Measurements from ENCODE around the gene MAP3K9.

Gene MAP3K9

DNA sequence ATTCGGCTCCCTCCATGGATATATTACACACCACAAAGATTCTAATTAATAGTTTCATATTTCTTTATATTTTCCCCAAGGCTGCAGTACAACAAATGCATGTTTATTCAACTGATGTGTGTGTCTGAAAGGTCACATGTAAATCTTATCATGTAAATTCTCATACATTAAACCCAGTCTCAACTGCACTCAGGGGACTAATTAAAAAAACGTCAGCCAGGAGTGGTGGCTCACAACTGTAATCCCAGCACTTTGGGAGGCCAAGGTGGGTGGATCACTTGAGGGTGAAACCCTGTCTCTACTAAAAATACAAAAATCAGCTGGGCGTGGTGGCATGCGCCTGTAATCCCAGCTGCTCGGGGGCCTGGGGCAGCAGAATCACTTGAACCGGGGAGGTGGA, 67.8 kb downstream of the MAP3K9 start:
- Histone ChIP-seq H3K9me3 (replicated peaks; ENCODE audit: low read length) (no peaks in the 10 kb centered on the region), H3K36me3 (ENCODE audit: insufficient read depth, low read length) (no peaks in the 10 kb centered on the region)

DNA sequence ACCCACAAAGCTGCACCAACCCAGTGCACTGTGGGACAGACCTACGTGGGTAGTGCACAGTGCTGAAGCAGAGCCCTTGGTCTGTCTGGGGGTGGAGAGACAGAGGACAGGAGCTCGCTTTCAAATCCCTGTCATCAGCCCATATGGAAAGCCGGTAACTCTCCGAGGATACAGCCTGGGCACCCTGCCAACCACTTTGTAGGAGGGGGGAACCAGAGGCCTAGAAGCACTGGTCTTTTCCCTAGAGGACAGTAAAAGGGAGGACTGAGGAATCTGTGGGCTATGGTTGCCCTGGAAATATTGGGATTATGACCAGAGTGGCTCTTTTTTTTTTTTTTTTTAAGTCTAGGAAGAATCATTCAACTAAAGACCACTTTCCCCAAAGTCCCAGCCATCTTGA, 74.3 kb downstream of the MAP3K9 start:
- no peaks in the 10 kb centered on the region for H3K27me3 ChIP-seq (ENCODE audit: control insufficient read depth, insufficient read depth, low read length)
- H3K36me3 ChIP-seq (ENCODE audit: insufficient read depth, low read length) = no peaks in the 10 kb centered on the region

More for the DNA sequence above, 67.8 kb downstream of the MAP3K9 start:
- H3K9ac ChIP-seq (ENCODE audit: low read depth, low read length) = no peak overlapping the region
- H3K4me3 ChIP-seq (ENCODE audit: low read length) = no peak overlapping the region
- no peaks in the 10 kb centered on the region for H3K4me1 ChIP-seq (ENCODE audit: control insufficient read depth, insufficient read depth, low read length)
- H3K27me3 ChIP-seq (ENCODE audit: control insufficient read depth, insufficient read depth, low read length) = no peaks in the 10 kb centered on the region
- no peak overlapping the region for H3K4me2 ChIP-seq (ENCODE audit: low read length)

DNA sequence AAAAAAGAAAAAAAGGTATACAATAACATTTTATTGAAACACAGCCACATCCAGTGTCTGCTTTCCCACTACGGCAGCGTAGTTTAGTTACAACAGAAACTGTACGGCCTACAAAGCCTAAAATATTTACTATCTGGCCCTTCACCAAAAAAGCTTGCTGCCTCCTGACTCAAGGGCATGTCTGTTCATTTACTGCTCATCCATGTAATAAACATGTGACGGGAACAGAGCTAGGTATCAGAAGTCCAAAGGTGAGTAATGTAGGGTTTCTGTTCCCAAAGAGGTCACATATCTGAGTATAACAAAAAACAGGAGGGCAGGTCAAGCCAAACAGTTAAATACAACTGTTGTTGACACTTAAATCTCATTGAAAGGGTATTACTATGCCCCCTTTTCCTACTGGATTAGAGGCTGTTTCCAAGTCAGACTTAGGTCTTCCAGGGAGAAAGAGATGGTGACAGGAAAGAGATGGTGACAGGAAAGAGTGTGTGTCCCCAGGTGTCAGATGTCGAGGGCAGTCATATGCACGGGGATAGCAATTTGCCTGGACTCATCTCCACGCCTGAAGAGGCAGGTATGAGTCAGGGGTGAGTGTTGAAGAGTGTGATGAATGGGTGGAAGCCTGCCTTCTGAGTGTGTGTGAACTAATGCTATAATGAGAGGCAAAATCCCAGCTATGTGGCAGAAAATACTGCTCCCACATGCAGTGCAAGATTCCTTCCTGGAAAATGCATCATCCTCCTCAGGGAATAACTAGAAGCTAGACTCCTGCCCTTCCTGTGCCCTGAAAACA, 77.7 kb downstream of the MAP3K9 start:
- no peak overlapping the region for H3K9ac ChIP-seq (ENCODE audit: low read depth, low read length)
- no peaks in the 10 kb centered on the region for H3K4me1 ChIP-seq (ENCODE audit: control insufficient read depth, insufficient read depth, low read length)
- no peaks in the 10 kb centered on the region for H3K36me3 ChIP-seq (ENCODE audit: insufficient read depth, low read length)
- no peak overlapping the region for H3K4me3 ChIP-seq (ENCODE audit: low read length)
- H3K4me2 ChIP-seq (ENCODE audit: low read length) = no peak overlapping the region
- H3K27me3 ChIP-seq (ENCODE audit: control insufficient read depth, insufficient read depth, low read length) = peaks cover 2% of the 10 kb centered on the region
- no peaks in the 10 kb centered on the region for H3K9me3 ChIP-seq (replicated peaks; ENCODE audit: low read length)

More for the DNA sequence above, 74.3 kb downstream of the MAP3K9 start:
- no peaks in the 10 kb centered on the region for H3K4me1 ChIP-seq (ENCODE audit: control insufficient read depth, insufficient read depth, low read length)
- H3K4me2 ChIP-seq (ENCODE audit: low read length) = no peak overlapping the region
- H3K9ac ChIP-seq (ENCODE audit: low read depth, low read length) = no peak overlapping the region
- H3K4me3 ChIP-seq (ENCODE audit: low read length) = no peak overlapping the region
- no peaks in the 10 kb centered on the region for H3K9me3 ChIP-seq (replicated peaks; ENCODE audit: low read length)

DNA sequence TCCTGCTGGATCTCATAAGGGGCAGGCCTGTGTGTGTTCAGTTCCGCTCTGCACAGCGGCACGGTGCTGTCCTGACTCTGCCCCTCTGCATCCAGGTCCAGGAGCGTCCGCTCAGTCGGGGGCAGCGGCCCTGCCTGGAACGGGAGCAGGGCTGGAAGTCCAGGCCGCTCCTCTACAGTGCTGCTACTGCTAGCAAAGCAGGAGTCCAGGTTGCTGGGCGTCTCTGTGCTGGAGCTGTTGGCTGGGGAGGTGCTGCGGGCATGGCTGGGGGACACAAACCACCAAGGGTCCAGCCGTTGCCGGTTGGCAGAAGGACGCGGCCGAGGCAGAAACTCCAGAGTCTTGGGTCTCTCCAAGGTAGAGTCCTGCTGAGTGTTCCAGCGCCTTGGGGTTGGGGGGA, 78.9 kb downstream of the MAP3K9 start:
- Histone ChIP-seq H3K36me3 (ENCODE audit: insufficient read depth, low read length) (no peaks in the 10 kb centered on the region), H3K4me2 (ENCODE audit: low read length) (no peak overlapping the region), H3K27me3 (ENCODE audit: control insufficient read depth, insufficient read depth, low read length) (peaks cover 13% of the 10 kb centered on the region), H3K9me3 (replicated peaks; ENCODE audit: low read length) (no peaks in the 10 kb centered on the region), H3K4me1 (ENCODE audit: control insufficient read depth, insufficient read depth, low read length) (no peaks in the 10 kb centered on the region), H3K4me3 (ENCODE audit: low read length) (no peak overlapping the region), H3K9ac (ENCODE audit: low read depth, low read length) (no peak overlapping the region)

DNA sequence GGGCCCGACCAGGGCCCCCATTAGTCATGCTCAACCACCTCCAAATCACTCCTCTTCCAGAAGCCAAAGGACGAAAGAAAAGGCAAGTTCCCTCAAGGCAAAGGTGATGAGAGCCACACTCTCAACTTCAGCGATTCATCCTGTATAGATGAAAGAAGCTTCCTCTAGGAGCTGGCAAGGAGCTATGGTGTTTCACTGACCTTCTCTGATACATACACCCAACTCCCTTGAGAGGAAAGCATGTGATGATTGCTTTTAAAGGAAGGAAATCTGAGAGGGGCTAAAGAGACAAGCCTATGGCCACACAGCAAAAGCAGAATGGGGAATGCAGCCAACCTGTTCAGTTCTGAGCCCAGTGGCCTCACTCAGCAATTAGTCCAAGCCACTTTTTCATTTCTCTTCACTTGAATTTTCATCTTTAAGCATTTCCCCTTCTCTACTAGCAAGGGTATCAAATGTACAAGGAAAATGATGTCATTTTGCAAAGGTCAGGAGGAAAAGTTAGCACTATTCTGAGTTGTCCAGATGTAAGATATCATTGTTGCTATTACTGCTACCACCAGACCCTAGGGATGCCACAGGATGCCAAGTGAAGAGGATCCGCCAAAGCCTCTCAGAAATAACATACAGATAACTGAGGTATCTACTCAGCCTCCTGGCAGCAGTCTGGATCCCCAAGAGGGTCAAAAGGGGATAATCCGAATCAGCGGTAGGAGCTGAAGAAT, 82.5 kb downstream of the MAP3K9 start:
- no peak overlapping the region for H3K4me3 ChIP-seq (ENCODE audit: low read length)
- no peaks in the 10 kb centered on the region for H3K4me1 ChIP-seq (ENCODE audit: control insufficient read depth, insufficient read depth, low read length)
- no peak overlapping the region for H3K4me2 ChIP-seq (ENCODE audit: low read length)
- H3K9me3 ChIP-seq (replicated peaks; ENCODE audit: low read length) = no peaks in the 10 kb centered on the region
- H3K36me3 ChIP-seq (ENCODE audit: insufficient read depth, low read length) = no peaks in the 10 kb centered on the region
- H3K9ac ChIP-seq (ENCODE audit: low read depth, low read length) = no peak overlapping the region
- peaks cover 14% of the 10 kb centered on the region for H3K27me3 ChIP-seq (ENCODE audit: control insufficient read depth, insufficient read depth, low read length)

DNA sequence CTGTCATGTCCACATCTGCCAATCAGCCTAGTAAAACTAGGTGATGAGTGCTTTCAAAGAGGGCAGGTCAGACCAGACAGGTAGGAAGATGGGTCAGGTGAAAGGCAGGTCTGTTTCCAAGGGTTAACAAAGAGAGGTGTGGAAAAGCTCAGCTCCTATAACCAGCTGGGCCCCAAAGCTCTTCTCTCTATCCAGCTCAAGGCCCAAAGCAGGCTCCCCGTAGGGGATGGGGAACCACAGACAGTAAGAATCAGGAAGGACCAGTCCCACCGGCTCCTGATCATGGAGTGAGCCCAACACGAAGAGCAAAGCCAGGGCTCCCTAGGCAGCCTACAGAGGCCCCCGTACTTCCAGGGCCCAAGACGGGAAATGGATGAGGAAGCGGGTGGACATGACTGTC, 84.4 kb downstream of the MAP3K9 start:
- Histone ChIP-seq H3K27me3 (ENCODE audit: control insufficient read depth, insufficient read depth, low read length) (peaks cover 20% of the 10 kb centered on the region), H3K4me3 (ENCODE audit: low read length) (no peak overlapping the region), H3K4me2 (ENCODE audit: low read length) (no peak overlapping the region), H3K9me3 (replicated peaks; ENCODE audit: low read length) (no peaks in the 10 kb centered on the region), H3K9ac (ENCODE audit: low read depth, low read length) (no peak overlapping the region), H3K36me3 (ENCODE audit: insufficient read depth, low read length) (no peaks in the 10 kb centered on the region), H3K4me1 (ENCODE audit: control insufficient read depth, insufficient read depth, low read length) (no peaks in the 10 kb centered on the region)

DNA sequence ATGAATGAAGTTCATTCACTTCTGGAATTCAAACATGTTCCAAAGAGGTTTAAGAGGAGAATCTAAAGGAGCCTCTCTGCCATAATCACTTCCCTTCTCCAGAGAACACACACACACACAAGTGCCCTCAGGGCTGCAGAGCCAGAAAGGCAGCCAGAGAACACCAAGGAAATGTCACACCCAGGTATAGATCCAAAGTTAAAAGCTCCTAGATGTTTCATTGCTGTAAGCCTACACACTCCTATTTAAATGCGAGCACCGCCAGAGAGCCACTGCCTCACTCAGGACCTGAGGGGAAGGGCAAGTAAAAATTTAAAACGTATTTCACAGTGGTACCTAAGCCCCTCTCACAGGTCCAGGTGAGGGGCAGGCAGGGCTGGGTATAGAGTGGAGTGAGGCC, 85.2 kb downstream of the MAP3K9 start:
- Histone ChIP-seq H3K9ac (ENCODE audit: low read depth, low read length) (no peak overlapping the region), H3K4me1 (ENCODE audit: control insufficient read depth, insufficient read depth, low read length) (no peaks in the 10 kb centered on the region), H3K4me2 (ENCODE audit: low read length) (no peak overlapping the region), H3K27me3 (ENCODE audit: control insufficient read depth, insufficient read depth, low read length) (peaks cover 20% of the 10 kb centered on the region), H3K4me3 (ENCODE audit: low read length) (no peak overlapping the region), H3K36me3 (ENCODE audit: insufficient read depth, low read length) (no peaks in the 10 kb centered on the region), H3K9me3 (replicated peaks; ENCODE audit: low read length) (no peaks in the 10 kb centered on the region)

DNA sequence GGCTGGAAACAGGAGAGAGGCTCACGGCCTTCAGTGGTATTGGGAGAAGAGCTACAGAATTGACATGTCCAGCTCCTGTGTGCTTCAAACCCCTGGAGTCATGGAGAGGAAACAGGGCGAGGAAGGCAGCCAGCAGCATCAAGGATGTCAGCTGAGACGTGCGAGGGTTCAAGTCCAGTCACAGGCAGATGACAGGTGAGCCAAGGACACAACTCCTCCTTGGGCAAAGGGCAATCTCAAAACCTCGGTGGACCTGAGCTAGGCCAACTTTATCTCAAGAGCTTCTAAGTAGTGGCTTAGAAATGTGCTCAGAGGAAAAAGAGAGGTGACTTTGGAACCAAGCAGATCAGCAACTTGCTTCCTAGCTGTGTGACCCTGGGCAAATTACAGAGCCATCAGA, 86.0 kb downstream of the MAP3K9 start:
- Histone ChIP-seq H3K4me3 (ENCODE audit: low read length) (no peak overlapping the region), H3K27me3 (ENCODE audit: control insufficient read depth, insufficient read depth, low read length) (peaks cover 20% of the 10 kb centered on the region), H3K4me1 (ENCODE audit: control insufficient read depth, insufficient read depth, low read length) (no peaks in the 10 kb centered on the region), H3K4me2 (ENCODE audit: low read length) (no peak overlapping the region), H3K9ac (ENCODE audit: low read depth, low read length) (no peak overlapping the region), H3K36me3 (ENCODE audit: insufficient read depth, low read length) (no peaks in the 10 kb centered on the region), H3K9me3 (replicated peaks; ENCODE audit: low read length) (no peaks in the 10 kb centered on the region)

DNA sequence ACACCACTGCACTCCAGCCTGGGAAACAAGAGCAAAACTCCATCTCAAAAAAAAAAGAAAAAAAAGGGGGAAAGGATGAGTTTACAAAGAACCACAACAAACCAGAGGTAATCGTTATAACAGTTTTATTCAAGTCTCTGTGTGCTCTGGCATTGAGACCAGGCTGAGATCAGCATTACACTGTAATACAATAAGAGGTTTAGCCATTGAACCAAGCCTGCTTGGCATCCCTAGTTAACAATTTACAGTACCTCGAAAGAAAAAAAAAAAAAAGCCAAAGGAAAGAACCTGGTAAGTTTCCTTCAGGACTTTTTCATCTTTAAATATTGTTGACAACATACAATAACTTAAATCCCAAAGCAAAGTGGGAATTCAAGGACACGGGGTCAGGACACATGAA, 86.9 kb downstream of the MAP3K9 start:
- H3K4me2 ChIP-seq (ENCODE audit: low read length) = no peak overlapping the region
- H3K36me3 ChIP-seq (ENCODE audit: insufficient read depth, low read length) = no peaks in the 10 kb centered on the region
- peaks cover 23% of the 10 kb centered on the region for H3K27me3 ChIP-seq (ENCODE audit: control insufficient read depth, insufficient read depth, low read length)
- no peak overlapping the region for H3K4me3 ChIP-seq (ENCODE audit: low read length)
- H3K4me1 ChIP-seq (ENCODE audit: control insufficient read depth, insufficient read depth, low read length) = no peaks in the 10 kb centered on the region
- no peak overlapping the region for H3K9ac ChIP-seq (ENCODE audit: low read depth, low read length)
- H3K9me3 ChIP-seq (replicated peaks; ENCODE audit: low read length) = no peaks in the 10 kb centered on the region

DNA sequence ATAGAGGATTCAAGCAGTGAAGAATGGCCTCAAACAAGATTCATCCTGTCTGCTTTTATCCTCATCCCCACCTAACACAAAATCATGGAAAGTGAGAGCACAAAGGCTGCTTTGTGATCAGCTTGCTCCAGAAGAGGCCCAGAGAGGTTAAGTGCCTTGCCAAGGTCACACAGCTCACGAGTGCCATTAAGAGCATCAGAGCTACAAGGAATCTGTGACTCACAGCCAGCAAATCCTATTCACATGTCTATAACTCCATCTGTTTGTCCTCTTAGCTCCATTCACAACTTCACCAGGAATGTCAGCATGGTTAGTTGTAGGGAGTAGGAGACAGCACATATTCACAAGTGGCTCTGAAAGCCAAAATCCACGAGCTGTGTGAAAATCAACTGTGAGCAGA, 87.8 kb downstream of the MAP3K9 start:
- Histone ChIP-seq H3K4me1 (ENCODE audit: control insufficient read depth, insufficient read depth, low read length) (no peaks in the 10 kb centered on the region), H3K27me3 (ENCODE audit: control insufficient read depth, insufficient read depth, low read length) (peaks cover 27% of the 10 kb centered on the region), H3K36me3 (ENCODE audit: insufficient read depth, low read length) (no peaks in the 10 kb centered on the region), H3K9me3 (replicated peaks; ENCODE audit: low read length) (no peaks in the 10 kb centered on the region), H3K9ac (ENCODE audit: low read depth, low read length) (no peak overlapping the region), H3K4me3 (ENCODE audit: low read length) (no peak overlapping the region), H3K4me2 (ENCODE audit: low read length) (no peak overlapping the region)

DNA sequence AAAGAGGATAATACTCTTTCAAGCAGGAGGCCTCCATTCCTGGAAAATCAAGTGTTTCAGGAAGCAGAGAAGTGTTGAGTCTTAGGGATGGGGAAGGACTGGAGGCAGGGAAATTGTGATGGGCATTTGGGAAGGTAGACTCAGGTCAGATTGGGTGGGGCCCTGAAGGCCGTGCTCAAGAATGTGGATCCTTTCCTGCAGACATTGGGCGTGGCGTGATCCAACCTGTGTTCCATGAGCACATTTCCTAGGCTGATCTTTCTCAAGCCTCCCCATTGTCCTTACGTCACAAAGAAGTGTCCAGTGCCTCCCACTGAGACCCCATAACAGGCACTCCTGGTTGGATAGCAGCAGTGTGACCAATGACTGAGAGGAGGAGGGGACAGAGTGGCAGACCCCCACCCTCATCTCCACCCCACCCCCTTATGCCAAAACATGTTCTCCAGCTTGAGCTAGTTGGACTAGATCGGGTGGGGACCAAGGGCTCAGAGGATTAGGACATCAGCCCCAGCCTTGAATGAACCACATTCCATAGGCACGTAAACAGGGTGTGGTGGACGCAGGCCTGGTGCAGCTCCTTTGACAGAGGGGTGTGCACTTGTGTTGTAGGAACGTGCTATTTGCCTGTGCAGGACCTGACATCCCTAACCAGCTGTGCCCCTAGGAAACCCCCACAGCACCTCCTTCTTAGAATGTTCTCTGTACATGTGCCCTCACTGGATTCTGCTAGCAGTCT, 90.8 kb downstream of the MAP3K9 start:
- Histone ChIP-seq H3K9me3 (replicated peaks; ENCODE audit: low read length) (no peaks in the 10 kb centered on the region), H3K4me1 (ENCODE audit: control insufficient read depth, insufficient read depth, low read length) (no peaks in the 10 kb centered on the region), H3K36me3 (ENCODE audit: insufficient read depth, low read length) (no peaks in the 10 kb centered on the region), H3K4me2 (ENCODE audit: low read length) (no peak overlapping the region), H3K4me3 (ENCODE audit: low read length) (no peak overlapping the region), H3K9ac (ENCODE audit: low read depth, low read length) (no peak overlapping the region), H3K27me3 (ENCODE audit: control insufficient read depth, insufficient read depth, low read length) (peaks cover 29% of the 10 kb centered on the region)

All from skeletal muscle satellite cell (primary cell).